Measurements from ENCODE around the gene TIMP1.

DNA sequence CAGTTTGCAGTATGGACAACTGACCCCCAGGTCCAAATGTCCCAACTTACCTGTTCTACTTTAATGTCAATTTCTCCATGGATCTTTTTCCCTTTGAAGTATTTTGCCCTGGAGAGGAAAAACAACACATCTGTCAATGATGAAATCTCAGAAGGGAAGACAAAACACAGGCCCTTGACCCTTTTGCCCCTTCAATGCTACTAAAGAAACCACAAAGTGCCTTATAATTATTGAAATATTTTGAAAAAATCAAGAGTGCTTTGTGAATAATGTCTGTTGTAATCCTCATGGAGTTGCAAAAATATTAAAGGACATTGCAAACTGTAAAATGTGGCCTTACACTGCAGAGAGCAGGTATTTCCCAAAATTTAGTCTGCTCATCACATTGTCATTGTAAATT, 24.9 kb downstream of the TIMP1 start:
- TF ChIP-seq EZH2phosphoT487 (IDR thresholded peaks at IDR 0.05; ENCODE audit: borderline replicate concordance, low read depth) (no peak), POLR2AphosphoS5 (IDR thresholded peaks at IDR 0.05; ENCODE audit: low read depth, low read length) (no peak), RFX5 (IDR thresholded peaks at IDR 0.05; ENCODE audit: low read length) (no peak), ELF1 (IDR thresholded peaks at IDR 0.05) (no peak), TAF1 (IDR thresholded peaks at IDR 0.05; ENCODE audit: borderline replicate concordance, low read depth, low read length) (no peak), YY1 (IDR thresholded peaks at IDR 0.05; ENCODE audit: low read depth) (no peak), TCF12 (IDR thresholded peaks at IDR 0.05) (peak; percentile 76)
- TF ChIP-seq, protein P1, sequence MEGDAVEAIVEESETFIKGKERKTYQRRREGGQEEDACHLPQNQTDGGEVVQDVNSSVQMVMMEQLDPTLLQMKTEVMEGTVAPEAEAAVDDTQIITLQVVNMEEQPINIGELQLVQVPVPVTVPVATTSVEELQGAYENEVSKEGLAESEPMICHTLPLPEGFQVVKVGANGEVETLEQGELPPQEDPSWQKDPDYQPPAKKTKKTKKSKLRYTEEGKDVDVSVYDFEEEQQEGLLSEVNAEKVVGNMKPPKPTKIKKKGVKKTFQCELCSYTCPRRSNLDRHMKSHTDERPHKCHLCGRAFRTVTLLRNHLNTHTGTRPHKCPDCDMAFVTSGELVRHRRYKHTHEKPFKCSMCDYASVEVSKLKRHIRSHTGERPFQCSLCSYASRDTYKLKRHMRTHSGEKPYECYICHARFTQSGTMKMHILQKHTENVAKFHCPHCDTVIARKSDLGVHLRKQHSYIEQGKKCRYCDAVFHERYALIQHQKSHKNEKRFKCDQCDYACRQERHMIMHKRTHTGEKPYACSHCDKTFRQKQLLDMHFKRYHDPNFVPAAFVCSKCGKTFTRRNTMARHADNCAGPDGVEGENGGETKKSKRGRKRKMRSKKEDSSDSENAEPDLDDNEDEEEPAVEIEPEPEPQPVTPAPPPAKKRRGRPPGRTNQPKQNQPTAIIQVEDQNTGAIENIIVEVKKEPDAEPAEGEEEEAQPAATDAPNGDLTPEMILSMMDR (IDR thresholded peaks at IDR 0.05) = no peak
- TF ChIP-seq, protein P2, sequence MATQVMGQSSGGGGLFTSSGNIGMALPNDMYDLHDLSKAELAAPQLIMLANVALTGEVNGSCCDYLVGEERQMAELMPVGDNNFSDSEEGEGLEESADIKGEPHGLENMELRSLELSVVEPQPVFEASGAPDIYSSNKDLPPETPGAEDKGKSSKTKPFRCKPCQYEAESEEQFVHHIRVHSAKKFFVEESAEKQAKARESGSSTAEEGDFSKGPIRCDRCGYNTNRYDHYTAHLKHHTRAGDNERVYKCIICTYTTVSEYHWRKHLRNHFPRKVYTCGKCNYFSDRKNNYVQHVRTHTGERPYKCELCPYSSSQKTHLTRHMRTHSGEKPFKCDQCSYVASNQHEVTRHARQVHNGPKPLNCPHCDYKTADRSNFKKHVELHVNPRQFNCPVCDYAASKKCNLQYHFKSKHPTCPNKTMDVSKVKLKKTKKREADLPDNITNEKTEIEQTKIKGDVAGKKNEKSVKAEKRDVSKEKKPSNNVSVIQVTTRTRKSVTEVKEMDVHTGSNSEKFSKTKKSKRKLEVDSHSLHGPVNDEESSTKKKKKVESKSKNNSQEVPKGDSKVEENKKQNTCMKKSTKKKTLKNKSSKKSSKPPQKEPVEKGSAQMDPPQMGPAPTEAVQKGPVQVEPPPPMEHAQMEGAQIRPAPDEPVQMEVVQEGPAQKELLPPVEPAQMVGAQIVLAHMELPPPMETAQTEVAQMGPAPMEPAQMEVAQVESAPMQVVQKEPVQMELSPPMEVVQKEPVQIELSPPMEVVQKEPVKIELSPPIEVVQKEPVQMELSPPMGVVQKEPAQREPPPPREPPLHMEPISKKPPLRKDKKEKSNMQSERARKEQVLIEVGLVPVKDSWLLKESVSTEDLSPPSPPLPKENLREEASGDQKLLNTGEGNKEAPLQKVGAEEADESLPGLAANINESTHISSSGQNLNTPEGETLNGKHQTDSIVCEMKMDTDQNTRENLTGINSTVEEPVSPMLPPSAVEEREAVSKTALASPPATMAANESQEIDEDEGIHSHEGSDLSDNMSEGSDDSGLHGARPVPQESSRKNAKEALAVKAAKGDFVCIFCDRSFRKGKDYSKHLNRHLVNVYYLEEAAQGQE (IDR thresholded peaks at IDR 0.05; ENCODE audit: low read depth, low read length) = no peak
